HUES6 (cell line): ENCODE results near the gene MTCP1.

ENCODE experiments used
- H3K27ac ChIP-seq: 2 replicates; pipeline ENCODE4 v1.7.0; 2013; ENCODE audit warnings: low read depth, mild to moderate bottlenecking, low read length, inconsistent platforms
- H3K27me3 ChIP-seq: 2 replicates; pipeline ENCODE4 v1.6.1; 2013; ENCODE audit warnings: low read length; ENCODE audit not compliant: control insufficient read depth, insufficient read depth
- H3K36me3 ChIP-seq: 2 replicates; pipeline ENCODE4 v1.6.1; 2013; ENCODE audit warnings: low read length; ENCODE audit not compliant: control insufficient read depth, insufficient read depth
- H3K4me1 ChIP-seq: 2 replicates; pipeline ENCODE4 v1.6.1; 2013; ENCODE audit warnings: low read length; ENCODE audit not compliant: control insufficient read depth, insufficient read depth
- H3K4me3 ChIP-seq: 2 replicates; pipeline ENCODE4 v1.5.1; 2013; ENCODE audit warnings: low read depth, low read length
- H3K9ac ChIP-seq: one replicate; pipeline ENCODE4 v1.6.1; 2013; ENCODE audit warnings: mild to moderate bottlenecking, low read length
- H3K9me3 ChIP-seq: 2 replicates; pipeline ENCODE4 v1.6.1; 2013; ENCODE audit warnings: low read depth, low read length; ENCODE audit not compliant: control insufficient read depth, insufficient read depth

The MTCP1 gene

GRCh38 chrX:155070975-155071693, at the start of gene MTCP1, which contains the start of the genes BRCC3 and CMC4:
Gene MTCP1 (minus strand): TSS chrX:155071136. CDS start chrX:155066010, 5,126 bp downstream.
Gene BRCC3 (plus strand): TSS chrX:155071508. CDS start chrX:155071528, 20 bp downstream.
Gene CMC4 (minus strand): TSS chrX:155071136. CDS start chrX:155064023, 7,113 bp downstream.
- Histone ChIP-seq H3K27ac (peak within 1 kb of the TSS; percentile 62; the same call in 1 of the 2 replicates), H3K4me1 (no peaks in the 10 kb centered on the region; the same call in 1 of the 2 replicates), H3K4me3 (peak within 1 kb of the TSS; percentile 89), H3K9me3 (peaks cover 3% of the 10 kb centered on the region; the same call in 1 of the 2 replicates), H3K36me3 (peaks cover 19% of the 10 kb centered on the region), H3K9ac (peak within 1 kb of the TSS; percentile 91), H3K27me3 (no peaks in the 10 kb centered on the region)

- H3K4me1 ChIP-seq, result no peaks in the 10 kb centered on the region
- peaks cover 13% of the 10 kb centered on the region; the same call in 1 of the 2 replicates for H3K9me3 ChIP-seq
- H3K4me3 ChIP-seq, result no peak overlapping the region
- no peak overlapping the region for H3K27ac ChIP-seq
- H3K27me3 ChIP-seq, result no peaks in the 10 kb centered on the region
- peaks cover 18% of the 10 kb centered on the region for H3K36me3 ChIP-seq
- H3K9ac ChIP-seq, result no peak overlapping the region
Observed at GRCh38 chrX:155115174-155115819, 44.4 kb upstream of the MTCP1 start.

- no peak overlapping the region for H3K9ac ChIP-seq
Observed at GRCh38 chrX:155113097-155113496, 42.2 kb upstream of the MTCP1 start.

GRCh38 chrX:155112171-155112570, 41.2 kb upstream of the MTCP1 start:
- H3K4me1 ChIP-seq, result no peaks in the 10 kb centered on the region
- H3K4me3 ChIP-seq, result no peak overlapping the region
- H3K36me3 ChIP-seq, result peaks cover 7% of the 10 kb centered on the region
- no peak overlapping the region for H3K9ac ChIP-seq
- H3K27me3 ChIP-seq, result no peaks in the 10 kb centered on the region
- H3K27ac ChIP-seq, result no peak overlapping the region
- peaks cover 9% of the 10 kb centered on the region; the same call in 1 of the 2 replicates for H3K9me3 ChIP-seq

More at GRCh38 chrX:155113097-155113496, 42.2 kb upstream of the MTCP1 start:
- peaks cover 9% of the 10 kb centered on the region; the same call in 1 of the 2 replicates for H3K9me3 ChIP-seq
- H3K4me1 ChIP-seq, result no peaks in the 10 kb centered on the region
- no peak overlapping the region for H3K27ac ChIP-seq
- peaks cover 7% of the 10 kb centered on the region for H3K36me3 ChIP-seq
- H3K4me3 ChIP-seq, result no peak overlapping the region
- no peaks in the 10 kb centered on the region for H3K27me3 ChIP-seq

GRCh38 chrX:155108427-155108826, 37.5 kb upstream of the MTCP1 start:
- no peak overlapping the region for H3K4me3 ChIP-seq
- no peak overlapping the region for H3K27ac ChIP-seq
- no peaks in the 10 kb centered on the region for H3K27me3 ChIP-seq
- H3K9ac ChIP-seq, result no peak overlapping the region
- peaks cover 13% of the 10 kb centered on the region; the same call in 1 of the 2 replicates for H3K9me3 ChIP-seq
- H3K4me1 ChIP-seq, result no peaks in the 10 kb centered on the region
- H3K36me3 ChIP-seq, result no peaks in the 10 kb centered on the region; the same call in 1 of the 2 replicates

- peaks cover 7% of the 10 kb centered on the region; the same call in 1 of the 2 replicates for H3K9me3 ChIP-seq
- no peaks in the 10 kb centered on the region for H3K4me1 ChIP-seq
- no peaks in the 10 kb centered on the region; the same call in 1 of the 2 replicates for H3K36me3 ChIP-seq
- no peaks in the 10 kb centered on the region for H3K27me3 ChIP-seq
- H3K27ac ChIP-seq, result no peak overlapping the region
- no peak overlapping the region for H3K4me3 ChIP-seq
- no peak overlapping the region for H3K9ac ChIP-seq
Observed at GRCh38 chrX:155105919-155106318, 35.0 kb upstream of the MTCP1 start.

- no peak overlapping the region for H3K4me3 ChIP-seq
Observed at GRCh38 chrX:155094468-155095061, 23.6 kb upstream of the MTCP1 start.

GRCh38 chrX:155086961-155087735, 16.2 kb upstream of the MTCP1 start:
- peaks cover 26% of the 10 kb centered on the region for H3K36me3 ChIP-seq

More at GRCh38 chrX:155094468-155095061, 23.6 kb upstream of the MTCP1 start:
- Histone ChIP-seq H3K36me3 (peaks cover 14% of the 10 kb centered on the region), H3K9me3 (no peaks in the 10 kb centered on the region; the same call in 1 of the 2 replicates), H3K27me3 (no peaks in the 10 kb centered on the region), H3K27ac (no peak overlapping the region), H3K9ac (no peak overlapping the region), H3K4me1 (no peaks in the 10 kb centered on the region)

GRCh38 chrX:155086202-155086840, 15.4 kb upstream of the MTCP1 start:
- Histone ChIP-seq H3K9ac (no peak overlapping the region), H3K27ac (no peak overlapping the region), H3K4me1 (no peaks in the 10 kb centered on the region), H3K27me3 (no peaks in the 10 kb centered on the region), H3K36me3 (peaks cover 30% of the 10 kb centered on the region), H3K9me3 (peaks cover 3% of the 10 kb centered on the region; the same call in 1 of the 2 replicates), H3K4me3 (no peak overlapping the region)

More at GRCh38 chrX:155086961-155087735, 16.2 kb upstream of the MTCP1 start:
- Histone ChIP-seq H3K27ac (no peak overlapping the region), H3K4me1 (no peaks in the 10 kb centered on the region), H3K9me3 (peaks cover 3% of the 10 kb centered on the region; the same call in 1 of the 2 replicates), H3K4me3 (no peak overlapping the region), H3K27me3 (no peaks in the 10 kb centered on the region), H3K9ac (no peak overlapping the region)
